CD14-positive monocyte (primary cell): ENCODE data around the gene SMCO3. TPM values are rescaled to one million over a fixed set of nuclear protein-coding genes. Genes with fewer than 3 reads are reported as not detected.

Experiments used
- DNase-seq, 3 donors: peaks; one replicate each; pipeline ENCODE4 v3.0.0-alpha.2; 2011 to 2022
- H2AFZ ChIP-seq: 2 replicates; pipeline ENCODE4 v1.6.0; 2012; ENCODE audit warnings: mild to moderate bottlenecking, low read depth, low read length, inconsistent platforms; ENCODE audit not compliant: insufficient read depth, poor library complexity, severe bottlenecking
- H3K27ac ChIP-seq, 2 donors: 1 replicate in 1 of 2; 2 replicates in 1 of 2; pipeline ENCODE4 v1.5.1; 2012 to 2013; ENCODE audit warnings: low read length in 2 of 2, control low read depth in 1 of 2, inconsistent platforms in 1 of 2, low read depth in 1 of 2, mild to moderate bottlenecking in 1 of 2
- H3K27me3 ChIP-seq, 2 donors: one replicate each; pipeline versions ENCODE4 v1.6.0 to v1.6.1; 2011 to 2013; ENCODE audit warnings: low read length in 2 of 2; ENCODE audit not compliant: control insufficient read depth in 2 of 2, insufficient read depth in 2 of 2
- H3K36me3 ChIP-seq, 2 donors: replicated peaks in 1 of 2; 1 replicate in 1 of 2; 2 replicates in 1 of 2; pipeline versions ENCODE4 v1.5.1 to v1.6.1; 2012 to 2013; ENCODE audit warnings: low read length in 2 of 2, control low read depth in 1 of 2, inconsistent platforms in 1 of 2, mild to moderate bottlenecking in 1 of 2; ENCODE audit not compliant: insufficient read depth in 2 of 2, control insufficient read depth in 1 of 2
- H3K4me1 ChIP-seq, 2 donors: 1 replicate in 1 of 2; 2 replicates in 1 of 2; pipeline versions ENCODE4 v1.5.1 to v1.6.1; 2012 to 2013; ENCODE audit warnings: low read length in 2 of 2, control low read depth in 1 of 2, inconsistent platforms in 1 of 2, mild to moderate bottlenecking in 1 of 2, moderate library complexity in 1 of 2; ENCODE audit not compliant: insufficient read depth in 2 of 2, control insufficient read depth in 1 of 2
- H3K4me2 ChIP-seq: replicated peaks from 2 replicates; pipeline ENCODE3; 2012; ENCODE audit warnings: low read length, moderate library complexity, mild to moderate bottlenecking; ENCODE audit not compliant: poor library complexity, severe bottlenecking; ENCODE audit errors: extremely low read depth
- H3K4me3 ChIP-seq, 3 experiments: fragments of 200-600 bp in 1 of 3; sonication (generic) in 1 of 3; replicated peaks in 1 of 3; 1 replicate in 2 of 3; 2 replicates in 1 of 3; pipeline ENCODE4 v1.5.1; 2011 to 2013; ENCODE audit warnings: low read length in 3 of 3, mild to moderate bottlenecking in 3 of 3, control low read depth in 2 of 3, low read depth in 2 of 3, inconsistent platforms in 1 of 3, moderate library complexity in 1 of 3
- H3K79me2 ChIP-seq: 2 replicates; pipeline ENCODE4 v1.6.0; 2012; ENCODE audit warnings: mild to moderate bottlenecking, control low read depth, inconsistent platforms, low read length, moderate library complexity; ENCODE audit not compliant: insufficient read depth
- H3K9ac ChIP-seq: 2 replicates; pipeline ENCODE4 v1.6.0; 2017; ENCODE audit warnings: low read length, mild to moderate bottlenecking; ENCODE audit not compliant: insufficient read depth, poor library complexity, severe bottlenecking
- H3K9me3 ChIP-seq, 2 donors: replicated peaks in 1 of 2; 1 replicate in 1 of 2; 2 replicates in 1 of 2; pipeline versions ENCODE4 v1.5.1 to v1.6.1; 2012 to 2013; ENCODE audit warnings: low read length in 2 of 2, control low read depth in 1 of 2; ENCODE audit not compliant: control insufficient read depth in 1 of 2, insufficient read depth in 1 of 2
- H4K20me1 ChIP-seq: 2 replicates; pipeline ENCODE4 v1.6.0; 2012; ENCODE audit warnings: mild to moderate bottlenecking, low read length, control low read depth, moderate library complexity; ENCODE audit not compliant: insufficient read depth
- H3K27ac Mint-ChIP-seq, 7 donors: one replicate each; pipeline ENCODE4 v1.8.0; 2020; ENCODE audit warnings: mild to moderate bottlenecking in 7 of 7, mixed read lengths in 7 of 7, moderate library complexity in 6 of 7, inconsistent platforms in 2 of 7
- H3K27me3 Mint-ChIP-seq, 3 donors: one replicate each; pipeline ENCODE4 v1.8.0; 2021 to 2022; ENCODE audit warnings: low read depth in 3 of 3, mild to moderate bottlenecking in 3 of 3, mixed read lengths in 3 of 3, moderate library complexity in 3 of 3, inconsistent platforms in 1 of 3
- H3K36me3 Mint-ChIP-seq, 2 donors: one replicate each; pipeline ENCODE4 v1.8.0; 2020; ENCODE audit warnings: mixed read lengths in 2 of 2, inconsistent platforms in 1 of 2, mild to moderate bottlenecking in 1 of 2
- H3K4me1 Mint-ChIP-seq: one replicate; pipeline ENCODE4 v1.8.0; 2020; ENCODE audit warnings: mild to moderate bottlenecking, mixed read lengths
- H3K4me3 Mint-ChIP-seq, 2 donors: one replicate each; pipeline ENCODE4 v1.8.0; 2020; ENCODE audit warnings: mild to moderate bottlenecking in 2 of 2, mixed read lengths in 2 of 2, moderate library complexity in 1 of 2
- H3K9me3 Mint-ChIP-seq, 7 donors: one replicate each; pipeline ENCODE4 v1.8.0; 2020 to 2022; ENCODE audit warnings: mixed read lengths in 7 of 7, mild to moderate bottlenecking in 6 of 7, moderate library complexity in 6 of 7, inconsistent platforms in 2 of 7
- WGBS: methylation state at CpG from one replicate; pipeline ENCODE4 v1.1.5; 2013; ENCODE audit warnings: missing lambda C conversion rate; ENCODE audit not compliant: insufficient coverage; 5-methylcytosine and 5-hydroxymethylcytosine counted together
- intact Hi-C, 2 donors: fragments of 100-400 bp; cut with micrococcal nuclease; formaldehyde crosslinking; loops; one replicate each; pipeline versions ENCODE4 v1.15.0 to v1.15.1; 2023
- polyA plus RNA-seq, 3 donors: library from polyadenylated mRNA; depleted of rRNA in 1 of 3; unstranded in 2 of 3; stranded (reverse) in 1 of 3; fragments of 300-500 nt in 2 of 3; fragments of >200 nt in 1 of 3; fragmentation: Illumina TruSeq in 2 of 3; gene quantifications; 1 replicate in 2 of 3; 2 replicates in 1 of 3; pipeline ENCODE4 v1.2.3, GENCODE V29; 2012 to 2021
- TF ChIP-seq, protein P1 (sequence below): fragments of 200-600 bp; IDR thresholded peaks from one replicate; pipeline ENCODE4 v1.8.0; 2022; ENCODE audit warnings: antibody characterized with exemption, mild to moderate bottlenecking

SMCO3 gene
- polyA plus RNA-seq, 3 donors, result 0.11 TPM; not detected in 2

DNA sequence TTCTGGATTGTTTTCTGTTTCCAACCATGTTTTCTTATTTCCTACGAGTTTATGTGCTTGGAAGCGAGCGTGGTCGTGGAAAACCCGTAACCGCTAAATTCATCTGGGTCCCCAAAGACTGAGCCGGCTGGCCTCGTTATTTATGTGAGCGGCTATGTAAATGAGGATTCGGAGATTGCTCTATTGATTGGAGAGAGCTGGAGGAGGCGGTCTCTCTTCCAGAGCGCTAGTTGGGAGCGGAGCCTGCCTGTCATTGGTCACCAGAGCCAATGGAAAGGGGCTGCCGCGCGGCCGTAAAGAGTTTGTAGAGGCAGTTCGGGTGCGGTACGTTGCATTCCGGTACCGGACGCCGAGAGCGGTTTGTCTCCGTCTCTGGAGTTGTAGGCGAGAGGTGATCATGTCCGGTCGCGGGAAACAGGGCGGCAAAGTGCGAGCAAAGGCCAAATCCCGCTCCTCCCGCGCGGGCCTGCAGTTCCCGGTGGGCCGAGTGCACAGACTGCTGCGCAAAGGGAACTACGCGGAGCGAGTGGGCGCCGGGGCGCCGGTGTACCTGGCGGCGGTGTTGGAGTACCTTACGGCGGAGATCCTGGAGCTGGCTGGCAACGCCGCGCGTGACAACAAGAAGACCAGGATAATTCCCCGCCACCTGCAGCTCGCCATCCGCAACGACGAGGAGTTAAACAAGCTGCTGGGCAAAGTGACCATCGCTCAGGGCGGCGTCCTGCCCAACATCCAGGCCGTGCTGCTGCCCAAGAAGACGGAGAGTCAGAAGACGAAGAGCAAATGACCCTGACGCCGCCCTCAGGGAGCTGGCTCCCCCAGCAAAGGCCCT is 39.7 kb downstream of the SMCO3 start:
- peaks cover 0 to 3% (median 1%) of the 10 kb centered on the region in 3 donors for H3K27me3 Mint-ChIP-seq
- H3K27ac Mint-ChIP-seq, result peak overlapping the region; percentile 93 to 98 (median 97)
- Histone ChIP-seq H3K36me3 (no peaks in the 10 kb centered on the region), H2AFZ (peak overlapping the region; percentile 87), H4K20me1 (no peaks in the 10 kb centered on the region), H3K4me1 (peaks cover 33 to 44% of the 10 kb centered on the region in 2 donors), H3K27me3 (no peaks in the 10 kb centered on the region), H3K9ac (peak overlapping the region; percentile 83), H3K4me2 (peak overlapping the region; percentile 86), H3K79me2 (peaks cover 56% of the 10 kb centered on the region), H3K27ac (peak overlapping the region; percentile 93), H3K4me3 (peak overlapping the region; percentile 64 to 95 (median 88)), H3K9me3 (peaks cover 0 to 6% of the 10 kb centered on the region in 2 donors)
- H3K4me3 Mint-ChIP-seq, result peak overlapping the region; percentile 99 to 100
- under 1% methylated on average over 66 of the region's 67 CpGs for WGBS
- no peaks in the 10 kb centered on the region for H3K36me3 Mint-ChIP-seq
- H3K4me1 Mint-ChIP-seq, result peaks cover 45% of the 10 kb centered on the region
- DNase-seq, result peak; percentile 87 to 95 (median 92)
- H3K9me3 Mint-ChIP-seq, result peaks cover 0 to 5% (median 0%) of the 10 kb centered on the region in 7 donors
- TF ChIP-seq, protein P1, sequence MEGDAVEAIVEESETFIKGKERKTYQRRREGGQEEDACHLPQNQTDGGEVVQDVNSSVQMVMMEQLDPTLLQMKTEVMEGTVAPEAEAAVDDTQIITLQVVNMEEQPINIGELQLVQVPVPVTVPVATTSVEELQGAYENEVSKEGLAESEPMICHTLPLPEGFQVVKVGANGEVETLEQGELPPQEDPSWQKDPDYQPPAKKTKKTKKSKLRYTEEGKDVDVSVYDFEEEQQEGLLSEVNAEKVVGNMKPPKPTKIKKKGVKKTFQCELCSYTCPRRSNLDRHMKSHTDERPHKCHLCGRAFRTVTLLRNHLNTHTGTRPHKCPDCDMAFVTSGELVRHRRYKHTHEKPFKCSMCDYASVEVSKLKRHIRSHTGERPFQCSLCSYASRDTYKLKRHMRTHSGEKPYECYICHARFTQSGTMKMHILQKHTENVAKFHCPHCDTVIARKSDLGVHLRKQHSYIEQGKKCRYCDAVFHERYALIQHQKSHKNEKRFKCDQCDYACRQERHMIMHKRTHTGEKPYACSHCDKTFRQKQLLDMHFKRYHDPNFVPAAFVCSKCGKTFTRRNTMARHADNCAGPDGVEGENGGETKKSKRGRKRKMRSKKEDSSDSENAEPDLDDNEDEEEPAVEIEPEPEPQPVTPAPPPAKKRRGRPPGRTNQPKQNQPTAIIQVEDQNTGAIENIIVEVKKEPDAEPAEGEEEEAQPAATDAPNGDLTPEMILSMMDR, result no peak
- intact Hi-C loops, result loop anchor here in 1 of 2 donors (1.0 kb wide), 1 partner anchor 27 kb away; no protein-coding TSS in a partner anchor

DNA sequence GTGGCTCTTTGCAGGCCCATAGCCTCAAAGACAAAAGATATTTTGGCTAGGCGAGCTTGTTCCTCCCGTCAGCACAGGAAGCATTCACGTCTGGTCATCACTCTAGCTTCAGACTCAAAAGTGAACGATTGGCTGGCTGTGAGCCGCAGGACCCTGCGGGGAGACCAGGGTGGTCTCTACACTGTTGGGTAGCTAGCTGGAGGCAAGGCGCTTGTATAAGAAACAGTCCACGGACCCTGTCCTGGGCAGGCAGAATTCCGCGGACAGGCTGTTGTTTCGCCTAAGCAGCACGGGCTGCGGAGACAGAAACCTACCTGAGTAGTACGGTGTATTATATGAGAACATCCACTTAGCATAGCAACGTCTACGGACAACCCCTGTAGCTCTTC is 40.3 kb downstream of the SMCO3 start:
- Histone ChIP-seq H3K36me3 (no peaks in the 10 kb centered on the region), H3K27ac (peak overlapping the region; percentile 93), H3K27me3 (no peaks in the 10 kb centered on the region), H3K9me3 (peaks cover 0 to 6% of the 10 kb centered on the region in 2 donors), H3K4me1 (peaks cover 39 to 50% of the 10 kb centered on the region in 2 donors), H2AFZ (peak overlapping the region; percentile 87), H4K20me1 (peaks cover 5% of the 10 kb centered on the region), H3K9ac (peak overlapping the region; percentile 83), H3K4me3 (peak overlapping the region; percentile 64 to 95 (median 88)), H3K79me2 (peaks cover 62% of the 10 kb centered on the region), H3K4me2 (peak overlapping the region; percentile 86)
- H3K9me3 Mint-ChIP-seq, result peaks cover 0 to 7% (median 0%) of the 10 kb centered on the region in 7 donors
- DNase-seq, result no peak
- intact Hi-C loops, result loop anchor here in 1 of 2 donors (1.0 kb wide), 1 partner anchor 28 kb away; no protein-coding TSS in a partner anchor
- H3K36me3 Mint-ChIP-seq, result peaks cover 0 to 2% of the 10 kb centered on the region in 2 donors
- peaks cover 51% of the 10 kb centered on the region for H3K4me1 Mint-ChIP-seq
- H3K4me3 Mint-ChIP-seq, result peak overlapping the region; percentile 99 to 100
- H3K27me3 Mint-ChIP-seq, result peaks cover 0 to 3% (median 1%) of the 10 kb centered on the region in 3 donors
- peak overlapping the region in 5 of 7 donors; percentile 93 to 98 (median 97) for H3K27ac Mint-ChIP-seq
- WGBS, result 23% methylated on average over 10 of the region's 16 CpGs
- TF ChIP-seq, protein P1, result no peak
